K562 (cell line): ENCODE results near the gene PHACTR2. TPM values are rescaled to one million over a fixed set of nuclear protein-coding genes. Genes with fewer than 3 reads are reported as not detected.

ENCODE experiments used
- BHLHE40 ChIP-seq: IDR thresholded peaks from 2 replicates; pipeline ENCODE4 v1.6.1; 2011; ENCODE audit warnings: low read length, improper control_type of control experiment
- ERF ChIP-seq: fragments of 450-650 bp; formaldehyde crosslinking; IDR thresholded peaks from 2 replicates; pipeline ENCODE4 v1.4.0; 2020; ENCODE audit warnings: mild to moderate bottlenecking, mixed read lengths
- HBP1 ChIP-seq: fragments of 450-650 bp; formaldehyde crosslinking; IDR thresholded peaks from 2 replicates; pipeline ENCODE4 v1.4.0; 2022; ENCODE audit warnings: missing genetic modification characterization
- HINFP ChIP-seq: fragments of 450-650 bp; conservative IDR thresholded peaks from 2 replicates; pipeline ENCODE4 v1.6.1; 2016; ENCODE audit warnings: missing genetic modification characterization, low read depth, mild to moderate bottlenecking, control low read depth, missing compliant biosample characterization
- MCM2 ChIP-seq: fragments of 450-650 bp; IDR thresholded peaks from 2 replicates; pipeline ENCODE4 v1.6.1; 2017; ENCODE audit warnings: low read depth, mild to moderate bottlenecking
- NR3C1 ChIP-seq: sonication (generic); formaldehyde crosslinking; IDR thresholded peaks from 2 replicates; pipeline ENCODE4 v1.8.1; 2022; ENCODE audit warnings: missing genetic modification reagents
- ZNF592 ChIP-seq: fragments of 450-650 bp; IDR thresholded peaks from 2 replicates; pipeline ENCODE4 v1.6.1; 2017; ENCODE audit warnings: antibody characterized with exemption, mild to moderate bottlenecking
- polyA plus RNA-seq, 8 experiments: library from polyadenylated mRNA; depleted of rRNA in 4 of 8; stranded (reverse) in 5 of 8; unstranded in 3 of 8; fragments of >200 nt; fragmentation: Nextera tagmentation in 2 of 8; fragmentation: Illumina TruSeq in 1 of 8; extraction: Ambion mirVana in 2 of 8; extraction: Trizol in 1 of 8; gene quantifications; 2 replicates each; pipeline versions ENCODE4 v1.2.1 to v1.2.3, GENCODE V29; 2011 to 2014; ENCODE audit warnings: inconsistent platforms in 1 of 8, missing spikeins in 1 of 8
- total RNA-seq, 7 experiments: library from RNA; depleted of rRNA in 6 of 7; stranded (reverse); fragments of >200 nt in 6 of 7; fragmentation: Illumina TruSeq in 2 of 7; extraction: Trizol in 2 of 7; gene quantifications; 2 replicates each; pipeline versions ENCODE4 v1.2.1 to v1.2.3, GENCODE V29; 2011 to 2021; ENCODE audit warnings: low replicate concordance in 1 of 7
- TF ChIP-seq, protein P1 (sequence below): fragments of 200-800 bp; sonication (Bioruptor generic); IDR thresholded peaks from 2 replicates; pipeline ENCODE4 v1.6.1; 2016; ENCODE audit warnings: missing genetic modification characterization, missing compliant biosample characterization
- TF ChIP-seq, protein P2 (sequence below): fragments of 250-450 bp; sonication (Bioruptor Pico); IDR thresholded peaks from 2 replicates; pipeline ENCODE4 v1.9.0; 2021; ENCODE audit warnings: mild to moderate bottlenecking, inconsistent platforms

The PHACTR2 gene
- total and polyA plus RNA-seq, 9 of the 15 experiments (the other 6 are each of a cell fraction or from before 2014, with no cell fraction given) = 5.3 to 52.5 (median 22.9) TPM

DNA sequence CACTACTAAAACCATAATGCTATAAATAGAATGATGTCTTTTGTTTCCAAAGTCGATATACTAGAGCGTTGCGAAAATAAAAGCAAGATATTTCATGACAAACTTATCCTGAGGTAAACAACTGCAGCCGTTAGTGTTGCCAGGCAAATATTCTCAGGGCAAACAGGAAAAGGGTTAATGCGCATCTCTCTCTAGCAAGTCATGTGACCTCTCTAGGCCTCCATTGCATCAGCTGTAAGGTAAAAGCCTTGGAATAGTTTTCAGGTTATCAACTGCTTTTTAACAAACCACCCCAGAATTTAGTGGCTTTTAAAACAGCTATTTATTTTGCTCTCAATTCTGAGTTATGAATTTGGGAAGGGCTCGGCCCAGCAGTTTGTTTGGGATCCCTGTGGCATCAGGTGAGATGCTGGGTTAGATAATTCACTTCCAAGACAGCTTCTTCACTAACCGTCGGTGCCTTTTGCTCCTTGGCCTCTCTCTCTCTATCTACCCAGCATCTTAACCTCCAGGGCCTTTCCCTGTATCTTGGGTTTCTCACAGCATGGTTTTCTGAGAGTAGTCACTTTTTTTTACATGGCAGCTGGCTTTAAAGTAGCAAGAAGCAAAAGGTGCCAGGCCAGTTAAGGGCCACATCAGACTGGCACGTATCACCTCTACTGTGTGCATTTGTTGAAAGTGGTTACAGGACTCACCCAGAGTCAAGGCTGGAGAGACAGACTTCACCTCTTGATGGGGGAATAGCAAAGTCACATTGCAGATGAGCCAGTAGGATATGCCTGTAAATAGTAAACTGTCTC is 126.2 kb downstream of the PHACTR2 start (continued):
- TF ChIP-seq, protein P1, sequence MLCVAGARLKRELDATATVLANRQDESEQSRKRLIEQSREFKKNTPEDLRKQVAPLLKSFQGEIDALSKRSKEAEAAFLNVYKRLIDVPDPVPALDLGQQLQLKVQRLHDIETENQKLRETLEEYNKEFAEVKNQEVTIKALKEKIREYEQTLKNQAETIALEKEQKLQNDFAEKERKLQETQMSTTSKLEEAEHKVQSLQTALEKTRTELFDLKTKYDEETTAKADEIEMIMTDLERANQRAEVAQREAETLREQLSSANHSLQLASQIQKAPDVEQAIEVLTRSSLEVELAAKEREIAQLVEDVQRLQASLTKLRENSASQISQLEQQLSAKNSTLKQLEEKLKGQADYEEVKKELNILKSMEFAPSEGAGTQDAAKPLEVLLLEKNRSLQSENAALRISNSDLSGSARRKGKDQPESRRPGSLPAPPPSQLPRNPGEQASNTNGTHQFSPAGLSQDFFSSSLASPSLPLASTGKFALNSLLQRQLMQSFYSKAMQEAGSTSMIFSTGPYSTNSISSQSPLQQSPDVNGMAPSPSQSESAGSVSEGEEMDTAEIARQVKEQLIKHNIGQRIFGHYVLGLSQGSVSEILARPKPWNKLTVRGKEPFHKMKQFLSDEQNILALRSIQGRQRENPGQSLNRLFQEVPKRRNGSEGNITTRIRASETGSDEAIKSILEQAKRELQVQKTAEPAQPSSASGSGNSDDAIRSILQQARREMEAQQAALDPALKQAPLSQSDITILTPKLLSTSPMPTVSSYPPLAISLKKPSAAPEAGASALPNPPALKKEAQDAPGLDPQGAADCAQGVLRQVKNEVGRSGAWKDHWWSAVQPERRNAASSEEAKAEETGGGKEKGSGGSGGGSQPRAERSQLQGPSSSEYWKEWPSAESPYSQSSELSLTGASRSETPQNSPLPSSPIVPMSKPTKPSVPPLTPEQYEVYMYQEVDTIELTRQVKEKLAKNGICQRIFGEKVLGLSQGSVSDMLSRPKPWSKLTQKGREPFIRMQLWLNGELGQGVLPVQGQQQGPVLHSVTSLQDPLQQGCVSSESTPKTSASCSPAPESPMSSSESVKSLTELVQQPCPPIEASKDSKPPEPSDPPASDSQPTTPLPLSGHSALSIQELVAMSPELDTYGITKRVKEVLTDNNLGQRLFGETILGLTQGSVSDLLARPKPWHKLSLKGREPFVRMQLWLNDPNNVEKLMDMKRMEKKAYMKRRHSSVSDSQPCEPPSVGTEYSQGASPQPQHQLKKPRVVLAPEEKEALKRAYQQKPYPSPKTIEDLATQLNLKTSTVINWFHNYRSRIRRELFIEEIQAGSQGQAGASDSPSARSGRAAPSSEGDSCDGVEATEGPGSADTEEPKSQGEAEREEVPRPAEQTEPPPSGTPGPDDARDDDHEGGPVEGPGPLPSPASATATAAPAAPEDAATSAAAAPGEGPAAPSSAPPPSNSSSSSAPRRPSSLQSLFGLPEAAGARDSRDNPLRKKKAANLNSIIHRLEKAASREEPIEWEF = no peak; the same call in 1 of the 2 replicates
- TF ChIP-seq MCM2 = no peak
- no peak for TF ChIP-seq HBP1 (CRISPR knock-in tag)
- TF ChIP-seq, protein P2, sequence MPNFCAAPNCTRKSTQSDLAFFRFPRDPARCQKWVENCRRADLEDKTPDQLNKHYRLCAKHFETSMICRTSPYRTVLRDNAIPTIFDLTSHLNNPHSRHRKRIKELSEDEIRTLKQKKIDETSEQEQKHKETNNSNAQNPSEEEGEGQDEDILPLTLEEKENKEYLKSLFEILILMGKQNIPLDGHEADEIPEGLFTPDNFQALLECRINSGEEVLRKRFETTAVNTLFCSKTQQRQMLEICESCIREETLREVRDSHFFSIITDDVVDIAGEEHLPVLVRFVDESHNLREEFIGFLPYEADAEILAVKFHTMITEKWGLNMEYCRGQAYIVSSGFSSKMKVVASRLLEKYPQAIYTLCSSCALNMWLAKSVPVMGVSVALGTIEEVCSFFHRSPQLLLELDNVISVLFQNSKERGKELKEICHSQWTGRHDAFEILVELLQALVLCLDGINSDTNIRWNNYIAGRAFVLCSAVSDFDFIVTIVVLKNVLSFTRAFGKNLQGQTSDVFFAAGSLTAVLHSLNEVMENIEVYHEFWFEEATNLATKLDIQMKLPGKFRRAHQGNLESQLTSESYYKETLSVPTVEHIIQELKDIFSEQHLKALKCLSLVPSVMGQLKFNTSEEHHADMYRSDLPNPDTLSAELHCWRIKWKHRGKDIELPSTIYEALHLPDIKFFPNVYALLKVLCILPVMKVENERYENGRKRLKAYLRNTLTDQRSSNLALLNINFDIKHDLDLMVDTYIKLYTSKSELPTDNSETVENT (CRISPR knock-in tag) = no peak
- no peak for TF ChIP-seq NR3C1 (CRISPR knock-in tag)
- no peak for TF ChIP-seq HINFP (tag)
- TF ChIP-seq BHLHE40 = no peak
- peak; percentile 49; the same call in 1 of the 2 replicates for TF ChIP-seq ZNF592
- no peak; the same call in 1 of the 2 replicates for TF ChIP-seq ERF (CRISPR knock-in tag)
